HepG2 (cell line): Measurements from ENCODE around the gene MTFP1. TPM values are rescaled to one million over a fixed set of nuclear protein-coding genes. Genes with fewer than 3 reads are reported as not detected.

Experiments used
- ARNTL ChIP-seq: sonication (generic); formaldehyde crosslinking; IDR thresholded peaks from 2 replicates; pipeline ENCODE4 v1.4.0; 2020; ENCODE audit warnings: mild to moderate bottlenecking, missing genetic modification reagents
- FOXK1 ChIP-seq: sonication (generic); formaldehyde crosslinking; IDR thresholded peaks from 2 replicates; pipeline ENCODE4 v1.4.0; 2020; ENCODE audit warnings: low read depth, missing genetic modification reagents, borderline replicate concordance
- HHEX ChIP-seq: IDR thresholded peaks from 2 replicates; pipeline ENCODE4 v1.6.1; 2016; ENCODE audit warnings: control low read depth
- HNRNPL ChIP-seq: fragments of 200-400 bp; formaldehyde crosslinking; IDR thresholded peaks from 2 replicates; pipeline ENCODE4 v1.6.1; 2017; ENCODE audit warnings: mild to moderate bottlenecking, low read depth, low read length
- HOXD1 ChIP-seq: sonication (generic); formaldehyde crosslinking; IDR thresholded peaks from 2 replicates; pipeline ENCODE4 v1.5.0; 2020; ENCODE audit warnings: missing genetic modification reagents
- IRF2 ChIP-seq: IDR thresholded peaks from 2 replicates; pipeline ENCODE4 v1.6.1; 2018; ENCODE audit warnings: missing genetic modification reagents, missing compliant biosample characterization
- KAT8 ChIP-seq: IDR thresholded peaks from 2 replicates; pipeline ENCODE4 v1.6.1; 2016; ENCODE audit warnings: missing genetic modification reagents, missing compliant biosample characterization
- NRL ChIP-seq: sonication (generic); formaldehyde crosslinking; IDR thresholded peaks from 2 replicates; pipeline ENCODE4 v1.5.0; 2020; ENCODE audit warnings: missing genetic modification reagents, mild to moderate bottlenecking, moderate library complexity, borderline replicate concordance
- POLR2AphosphoS5 ChIP-seq: IDR thresholded peaks from 2 replicates; pipeline ENCODE4 v1.6.1; 2012; ENCODE audit warnings: low read depth, low read length
- RARG ChIP-seq: sonication (generic); formaldehyde crosslinking; IDR thresholded peaks from 2 replicates; pipeline ENCODE4 v1.4.0; 2020; ENCODE audit warnings: low read depth, mild to moderate bottlenecking, missing genetic modification reagents
- REST ChIP-seq, 2 experiments: IDR thresholded peaks; 2 replicates each; pipeline ENCODE4 v1.6.1; 2011 to 2012; ENCODE audit warnings: low read length in 2 of 2, borderline replicate concordance in 1 of 2, low read depth in 1 of 2, mild to moderate bottlenecking in 1 of 2, moderate library complexity in 1 of 2
- RXRA ChIP-seq: sonication (generic); formaldehyde crosslinking; IDR thresholded peaks from 2 replicates; pipeline ENCODE4 v1.5.1; 2020; ENCODE audit warnings: missing genetic modification reagents
- SNAI1 ChIP-seq: sonication (generic); formaldehyde crosslinking; IDR thresholded peaks from 2 replicates; pipeline ENCODE4 v1.5.0; 2020; ENCODE audit warnings: mild to moderate bottlenecking, missing genetic modification reagents, borderline replicate concordance
- TP53 ChIP-seq: sonication (generic); formaldehyde crosslinking; conservative IDR thresholded peaks from 2 replicates; pipeline ENCODE4 v1.4.0; 2020; ENCODE audit warnings: missing genetic modification reagents
- TSC22D2 ChIP-seq: sonication (generic); formaldehyde crosslinking; IDR thresholded peaks from 2 replicates; pipeline ENCODE4 v1.5.1; 2020; ENCODE audit warnings: missing genetic modification reagents, mild to moderate bottlenecking, borderline replicate concordance
- YY1 ChIP-seq: IDR thresholded peaks from 2 replicates; pipeline ENCODE4 v1.6.1; 2011; ENCODE audit warnings: low read length, low read depth, moderate library complexity, mild to moderate bottlenecking; ENCODE audit not compliant: insufficient read depth, insufficient replicate concordance
- ZBTB46 ChIP-seq: sonication (generic); formaldehyde crosslinking; IDR thresholded peaks from 2 replicates; pipeline ENCODE4 v1.4.0; 2020; ENCODE audit warnings: mild to moderate bottlenecking, missing genetic modification reagents, borderline replicate concordance
- ZNF280B ChIP-seq: sonication (generic); formaldehyde crosslinking; IDR thresholded peaks from 2 replicates; pipeline ENCODE4 v1.5.0; 2020; ENCODE audit warnings: missing genetic modification reagents, mild to moderate bottlenecking, borderline replicate concordance
- ZNF546 ChIP-seq: sonication (generic); formaldehyde crosslinking; conservative IDR thresholded peaks from 2 replicates; pipeline ENCODE4 v1.8.1; 2023; ENCODE audit warnings: mild to moderate bottlenecking, missing genetic modification reagents
- ZNF737 ChIP-seq: sonication (generic); formaldehyde crosslinking; IDR thresholded peaks from 2 replicates; pipeline ENCODE4 v1.5.0; 2020; ENCODE audit warnings: missing genetic modification reagents, mild to moderate bottlenecking, borderline replicate concordance
- ZNF792 ChIP-seq: IDR thresholded peaks from 2 replicates; pipeline ENCODE4 v1.6.1; 2016
- ZNF841 ChIP-seq: sonication (generic); formaldehyde crosslinking; IDR thresholded peaks from 2 replicates; pipeline ENCODE4 v1.8.1; 2023; ENCODE audit warnings: missing genetic modification reagents, borderline replicate concordance
- polyA plus RNA-seq, 8 experiments: library from polyadenylated mRNA; depleted of rRNA in 3 of 8; stranded (reverse) in 7 of 8; unstranded in 1 of 8; fragments of >200 nt; fragmentation: Illumina TruSeq in 4 of 8; extraction: Trizol in 4 of 8; gene quantifications; 2 replicates each; pipeline versions ENCODE4 v1.2.1 to v1.2.3, GENCODE V29; 2011 to 2016; ENCODE audit warnings: low read depth in 4 of 8, missing spikeins in 1 of 8, mixed read lengths in 1 of 8; ENCODE audit not compliant: insufficient read depth in 1 of 8
- total RNA-seq, 5 experiments: library from RNA; depleted of rRNA; stranded (reverse); fragments of >200 nt; fragmentation: Illumina TruSeq; extraction: Trizol; gene quantifications; 2 replicates each; pipeline ENCODE4 v1.2.3, GENCODE V29; 2016; ENCODE audit warnings: low read depth in 1 of 5

Gene MTFP1
- total and polyA plus RNA-seq, 2 of the 13 experiments (the other 11 are each of a cell fraction or from before 2014, with no cell fraction given) = 29.5 to 45.6 TPM

- TF ChIP-seq TP53 (CRISPR knock-in tag) = no peak; the same call in 1 of the 2 replicates
- no peak for TF ChIP-seq IRF2 (CRISPR knock-in tag)
- peak; percentile 94 for TF ChIP-seq NRL (CRISPR knock-in tag)
- TF ChIP-seq ZNF280B (CRISPR knock-in tag) = peak; percentile 92
- TF ChIP-seq HHEX (CRISPR knock-in tag) = no peak
- no peak for TF ChIP-seq ZNF546 (CRISPR knock-in tag)
- no peak for TF ChIP-seq KAT8
- peak; percentile 55; the same call in 1 of the 2 replicates for TF ChIP-seq RXRA
- no peak for TF ChIP-seq REST (IDR thresholded peaks at IDR 0.05; ENCODE audit: borderline replicate concordance in 1 of 2, low read depth in 1 of 2, low read length in 2 of 2)
- TF ChIP-seq FOXK1 = no peak
- TF ChIP-seq ARNTL (CRISPR knock-in tag) = peak; percentile 14; the same call in 1 of the 2 replicates
- 0 out of 2 replicates have a peak, but pooled peaks have one; percentile 42 for TF ChIP-seq ZNF737 (CRISPR knock-in tag)
- TF ChIP-seq YY1 = no peak
- no peak for TF ChIP-seq SNAI1
- 0 out of 2 replicates have a peak, but pooled peaks have one; percentile 53 for TF ChIP-seq HOXD1 (CRISPR knock-in tag)
- TF ChIP-seq ZBTB46 (CRISPR knock-in tag) = peak; percentile 79; the same call in 1 of the 2 replicates
- no peak for TF ChIP-seq ZNF841 (CRISPR knock-in tag)
- no peak for TF ChIP-seq ZNF792 (CRISPR knock-in tag)
- no peak; the same call in 1 of the 2 replicates for TF ChIP-seq TSC22D2 (CRISPR knock-in tag)
- 0 out of 2 replicates have a peak, but pooled peaks have one; percentile 80 for TF ChIP-seq RARG (CRISPR knock-in tag)
- TF ChIP-seq HNRNPL = peak; percentile 57; the same call in 1 of the 2 replicates
- peak; percentile 92 for TF ChIP-seq POLR2AphosphoS5
Observed at GRCh38 chr22:30423301-30423958, 2.1 kb upstream of the MTFP1 start (continued).
